IMR-90 (cell line): ENCODE measurements around the gene MYO1D. TPM values are rescaled to one million over a fixed set of nuclear protein-coding genes. Genes with fewer than 3 reads are reported as not detected.

ENCODE experiments used
- ATAC-seq: fragments of 200-7000 bp; cut with Tn5 transposase; 2 replicates; pipeline ENCODE4 v1.9.1; 2020; ENCODE audit warnings: low read depth, mild to moderate bottlenecking, moderate library complexity
- BruUV-seq: library from RNA; stranded (reverse); fragments of 400-500 nt; replicated peaks from 2 replicates; lab custom pipeline; 2021; lab: Mats Ljungman, UMichigan
- CTCF ChIA-PET: fragments of 300-600 bp; formaldehyde crosslinking; extraction: SDS; loops from one replicate; lab custom pipeline; 2021; ENCODE audit warnings: antibody characterized with exemption; lab: Yijun Ruan, JAX
- POLR2A ChIA-PET: fragments of 300-600 bp; sonication (Branson Sonifier 250); formaldehyde crosslinking; loops from one replicate; lab custom pipeline; 2022; ENCODE audit warnings: antibody characterized with exemption; ENCODE audit not compliant: unreplicated experiment; lab: Charles Lee
- DNase-seq: peaks from one replicate; pipeline ENCODE4 v3.0.0; 2013
- H2AFZ ChIP-seq: replicated peaks from 2 replicates; pipeline ENCODE3; 2013; ENCODE audit warnings: low read length, mild to moderate bottlenecking; ENCODE audit not compliant: poor library complexity
- H2AK5ac ChIP-seq: 2 replicates; pipeline ENCODE4 v1.6.1; 2013; ENCODE audit warnings: low read depth, low read length, inconsistent platforms
- H2AK9ac ChIP-seq: replicated peaks from 2 replicates; pipeline ENCODE3; 2013; ENCODE audit warnings: mild to moderate bottlenecking, low read depth, low read length, moderate library complexity; ENCODE audit not compliant: poor library complexity
- H2BK120ac ChIP-seq: 2 replicates; pipeline ENCODE4 v1.6.1; 2013; ENCODE audit warnings: low read depth, low read length, inconsistent platforms
- H2BK15ac ChIP-seq: 3 replicates; pipeline ENCODE4 v1.6.1; 2013; ENCODE audit warnings: low read depth, low read length, inconsistent platforms
- H2BK20ac ChIP-seq: 2 replicates; pipeline ENCODE4 v1.6.1; 2013; ENCODE audit warnings: low read depth, mild to moderate bottlenecking, inconsistent platforms, low read length, moderate library complexity
- H2BK5ac ChIP-seq: 2 replicates; pipeline ENCODE4 v1.6.1; 2013; ENCODE audit warnings: mild to moderate bottlenecking, low read depth, low read length, inconsistent platforms; ENCODE audit not compliant: poor library complexity, severe bottlenecking
- H3K14ac ChIP-seq: replicated peaks from 2 replicates; pipeline ENCODE4 v1.6.1; 2013; ENCODE audit warnings: low read depth, low read length, inconsistent platforms
- H3K18ac ChIP-seq: 2 replicates; pipeline ENCODE4 v1.6.1; 2013; ENCODE audit warnings: low read depth, low read length, control low read depth
- H3K23ac ChIP-seq: 2 replicates; pipeline ENCODE4 v1.6.1; 2013; ENCODE audit warnings: low read depth, low read length, inconsistent platforms
- H3K27ac ChIP-seq: 2 replicates; pipeline ENCODE4 v1.5.1; 2013; ENCODE audit warnings: mild to moderate bottlenecking, control low read depth, low read length; ENCODE audit not compliant: insufficient read depth
- H3K27me3 ChIP-seq: 2 replicates; pipeline ENCODE4 v1.6.1; 2013; ENCODE audit warnings: low read length; ENCODE audit not compliant: control insufficient read depth, insufficient read depth
- H3K36me3 ChIP-seq: 2 replicates; pipeline ENCODE4 v1.6.1; 2013; ENCODE audit warnings: low read length, mixed read lengths; ENCODE audit not compliant: control insufficient read depth, insufficient read depth
- H3K4ac ChIP-seq: 2 replicates; pipeline ENCODE4 v1.6.1; 2013; ENCODE audit warnings: low read depth, low read length, inconsistent platforms
- H3K4me1 ChIP-seq: 2 replicates; pipeline ENCODE4 v1.6.1; 2013; ENCODE audit warnings: low read length, mixed read lengths; ENCODE audit not compliant: control insufficient read depth, insufficient read depth
- H3K4me2 ChIP-seq: 2 replicates; pipeline ENCODE4 v1.6.1; 2013; ENCODE audit warnings: low read depth, mild to moderate bottlenecking, control low read depth, low read length, moderate library complexity
- H3K4me3 ChIP-seq: 2 replicates; pipeline ENCODE4 v1.5.1; 2013; ENCODE audit warnings: low read depth, mild to moderate bottlenecking, control low read depth, low read length, moderate library complexity; ENCODE audit not compliant: insufficient read depth
- H3K56ac ChIP-seq: 2 replicates; pipeline ENCODE4 v1.6.1; 2013; ENCODE audit warnings: low read length, inconsistent platforms; ENCODE audit not compliant: insufficient read depth; ENCODE audit errors: extremely low read depth
- H3K79me1 ChIP-seq, 2 experiments: 2 replicates each; pipeline ENCODE4 v1.6.1; 2013; ENCODE audit warnings: low read length in 2 of 2, inconsistent platforms in 1 of 2, low read depth in 1 of 2
- H3K9ac ChIP-seq: 2 replicates; pipeline ENCODE4 v1.6.1; 2013; ENCODE audit warnings: low read depth, low read length, control low read depth
- H3K9me1 ChIP-seq: 2 replicates; pipeline ENCODE4 v1.6.1; 2013; ENCODE audit warnings: low read length, inconsistent platforms; ENCODE audit not compliant: insufficient read depth
- H3K9me3 ChIP-seq: 2 replicates; pipeline ENCODE4 v1.6.1; 2013; ENCODE audit warnings: low read length; ENCODE audit not compliant: control insufficient read depth, insufficient read depth
- H4K20me1 ChIP-seq: 2 replicates; pipeline ENCODE4 v1.6.1; 2013; ENCODE audit warnings: low read length, inconsistent platforms; ENCODE audit not compliant: insufficient read depth
- H4K5ac ChIP-seq: 2 replicates; pipeline ENCODE4 v1.6.1; 2013; ENCODE audit warnings: mild to moderate bottlenecking, low read depth, low read length, control low read depth
- H4K8ac ChIP-seq, 2 experiments: 2 replicates each; pipeline ENCODE4 v1.6.1; 2013; ENCODE audit warnings: low read depth in 2 of 2, low read length in 2 of 2, control low read depth in 1 of 2, inconsistent platforms in 1 of 2
- H4K91ac ChIP-seq: 2 replicates; pipeline ENCODE4 v1.6.1; 2013; ENCODE audit warnings: low read depth, low read length, inconsistent platforms; ENCODE audit not compliant: insufficient read depth
- BHLHE40 ChIP-seq: fragments of 150-350 bp; IDR thresholded peaks from 2 replicates; pipeline ENCODE4 v1.6.1; 2016; ENCODE audit warnings: mild to moderate bottlenecking, low read depth, low read length
- CEBPB ChIP-seq: IDR thresholded peaks from 2 replicates; pipeline ENCODE4 v1.6.1; 2012; ENCODE audit warnings: low read depth, low read length, improper control_type of control experiment
- CHD1 ChIP-seq: IDR thresholded peaks from 2 replicates; pipeline ENCODE4 v1.6.1; 2012; ENCODE audit warnings: low read depth, low read length, improper control_type of control experiment
- CTCF ChIP-seq: conservative IDR thresholded peaks from 2 replicates; pipeline ENCODE4 v1.5.1; 2012; ENCODE audit warnings: mild to moderate bottlenecking, low read depth, low read length, improper control_type of control experiment
- ELK1 ChIP-seq: fragments of 150-350 bp; IDR thresholded peaks from 2 replicates; pipeline ENCODE4 v1.6.1; 2016; ENCODE audit warnings: low read depth, mild to moderate bottlenecking, low read length, moderate library complexity, borderline replicate concordance
- FOS ChIP-seq: fragments of 150-350 bp; IDR thresholded peaks from 2 replicates; pipeline ENCODE4 v1.6.1; 2016; ENCODE audit warnings: low read depth, low read length
- MAFK ChIP-seq: IDR thresholded peaks from 2 replicates; pipeline ENCODE4 v1.6.1; 2012; ENCODE audit warnings: low read depth, low read length, improper control_type of control experiment
- MAZ ChIP-seq: IDR thresholded peaks from 2 replicates; pipeline ENCODE4 v1.6.1; 2012; ENCODE audit warnings: low read depth, mild to moderate bottlenecking, low read length, improper control_type of control experiment, moderate library complexity, borderline replicate concordance
- MXI1 ChIP-seq: IDR thresholded peaks from 2 replicates; pipeline ENCODE4 v1.6.1; 2012; ENCODE audit warnings: low read depth, mild to moderate bottlenecking, low read length, moderate library complexity, borderline replicate concordance
- POLR2A ChIP-seq: IDR thresholded peaks from 2 replicates; pipeline ENCODE4 v1.6.1; 2012; ENCODE audit warnings: mild to moderate bottlenecking, low read depth, low read length
- RAD21 ChIP-seq: IDR thresholded peaks from 2 replicates; pipeline ENCODE4 v1.6.1; 2012; ENCODE audit warnings: low read length, improper control_type of control experiment
- RCOR1 ChIP-seq: IDR thresholded peaks from 2 replicates; pipeline ENCODE4 v1.6.1; 2012; ENCODE audit warnings: mild to moderate bottlenecking, low read length, improper control_type of control experiment; ENCODE audit not compliant: insufficient replicate concordance
- RFX5 ChIP-seq: IDR thresholded peaks from 2 replicates; pipeline ENCODE4 v1.8.0; 2012; ENCODE audit warnings: low read depth, mild to moderate bottlenecking, low read length, moderate library complexity
- USF2 ChIP-seq: fragments of 150-350 bp; IDR thresholded peaks from 2 replicates; pipeline ENCODE4 v1.6.1; 2017; ENCODE audit warnings: mild to moderate bottlenecking, antibody characterized with exemption, low read length, low read depth
- WGBS, 2 experiments: methylation state at CpG; one replicate each; pipeline versions ENCODE4 v1.1.5 to v1.1.7; 2013; ENCODE audit warnings: missing lambda C conversion rate in 2 of 2; ENCODE audit not compliant: insufficient read length in 1 of 2; ENCODE audit errors: extremely low coverage in 2 of 2; 5-methylcytosine and 5-hydroxymethylcytosine counted together
- dilution Hi-C: fragments of 300-500 bp; cut with HindIII; formaldehyde crosslinking; loops from one replicate; pipeline ENCODE4 v1.14.3; 2018; ENCODE audit warnings: low sequenced_read_pairs; ENCODE audit not compliant: unreplicated experiment
- in situ Hi-C: fragments of 300-500 bp; cut with MboI; formaldehyde crosslinking; loops from 3 replicates; pipeline ENCODE4 v1.14.3; 2019; ENCODE audit warnings: low sequenced_read_pairs, inconsistent platforms, mixed read lengths
- intact Hi-C: fragments of 100-400 bp; cut with micrococcal nuclease; formaldehyde crosslinking; loops from 2 replicates; pipeline ENCODE4 v1.10.0; 2022
- polyA plus RNA-seq, 3 experiments: library from polyadenylated mRNA; depleted of rRNA; stranded (reverse); fragments of >200 nt; gene quantifications; 2 replicates each; pipeline ENCODE4 v1.2.3, GENCODE V29; 2012; ENCODE audit warnings: low replicate concordance in 1 of 3
- total RNA-seq: library from RNA; depleted of rRNA; stranded (reverse); fragments of >200 nt; gene quantifications from 2 replicates; pipeline ENCODE4 v1.2.3, GENCODE V29; 2012

Gene MYO1D
- total and polyA plus RNA-seq, 2 of the 4 experiments (the other 2 are of a cell fraction), result 0.63 to 0.90 TPM

GRCh38 chr17:32752934-32753333 is 124.0 kb downstream of the MYO1D start:
- in situ Hi-C loops, result loop anchor here (25.0 kb wide), 2 partner anchors 91 to 266 kb away; partner anchors contain the start of gene CDK5R1
- Histone ChIP-seq H3K4me2 (no peak overlapping the region), H2BK20ac (no peak overlapping the region), H3K23ac (no peak overlapping the region), H3K27ac (no peak overlapping the region), H3K9me3 (no peaks in the 10 kb centered on the region), H2BK120ac (no peak overlapping the region), H2BK5ac (no peak overlapping the region), H2AK9ac (no peak overlapping the region), H2BK15ac (no peak overlapping the region), H4K5ac (no peak overlapping the region), H3K27me3 (no peaks in the 10 kb centered on the region), H3K4me3 (no peak overlapping the region), H3K79me1 (no peaks in the 10 kb centered on the region), H3K4me1 (no peaks in the 10 kb centered on the region), H3K18ac (no peak overlapping the region), H4K91ac (no peak overlapping the region), H3K9me1 (no peaks in the 10 kb centered on the region), H3K36me3 (no peaks in the 10 kb centered on the region), H3K14ac (no peak overlapping the region), H4K20me1 (no peaks in the 10 kb centered on the region), H3K56ac (no peak overlapping the region), H2AK5ac (no peak overlapping the region), H4K8ac (no peak overlapping the region), H3K4ac (no peak overlapping the region), H3K9ac (no peak overlapping the region), H2AFZ (no peak overlapping the region)
- no peak for TF ChIP-seq CTCF
- no peak for TF ChIP-seq RAD21
- no peak for TF ChIP-seq MXI1
- TF ChIP-seq FOS, result no peak
- no peak for TF ChIP-seq USF2
- no peak for TF ChIP-seq BHLHE40
- no peak for TF ChIP-seq POLR2A
- TF ChIP-seq MAZ, result no peak
- TF ChIP-seq RFX5, result no peak
- TF ChIP-seq RCOR1, result no peak
- no peak for TF ChIP-seq MAFK
- no peak for TF ChIP-seq ELK1
- no peak for TF ChIP-seq CHD1
- TF ChIP-seq CEBPB, result no peak
- ChIA-PET CTCF (interaction anchor here (1.3 kb wide), 1 partner anchor 253 kb away, joined by 5 read pairs; no protein-coding TSS in a partner anchor), POLR2A (no interaction called here)
- ATAC-seq (no peak), DNase-seq (no peak)
- no TSS peak for BruUV-seq
- intact Hi-C loops, result no loop called here
- dilution Hi-C loops, result no loop called here
- WGBS, 2 experiments, result 29% methylated on average over 1 of the region's 4 CpGs; no CpG with 5 or more reads in 1 of the 2 experiments
